GM18909 (cell line): ENCODE measurements around the gene KCTD10.
"Not testable (repeated sequence)": the region's sequence is repeated elsewhere in the genome, so short reads cannot be mapped to it uniquely, and the experiment has no call there.

Experiments used
- ATAC-seq: cut with Tn5 transposase; IDR thresholded peaks from one replicate; pipeline ENCODE4 v1.9.1; 2021; ENCODE audit warnings: mild to moderate bottlenecking; ENCODE audit not compliant: unreplicated experiment, poor library complexity

KCTD10 gene

GRCh38 chr12:109450980-109451379 is 26.1 kb downstream of the KCTD10 start:
- no peak for ATAC-seq

GRCh38 chr12:109449845-109450532 is 27.1 kb downstream of the KCTD10 start:
- no peak for ATAC-seq

- no peak for ATAC-seq
Observed at GRCh38 chr12:109448707-109449390, 28.3 kb downstream of the KCTD10 start.

GRCh38 chr12:109448272-109448671 is 28.8 kb downstream of the KCTD10 start:
- ATAC-seq: no peak

GRCh38 chr12:109447482-109447881 is 29.6 kb downstream of the KCTD10 start:
- ATAC-seq: no peak

- no peak for ATAC-seq
Observed at GRCh38 chr12:109446869-109447268, 30.2 kb downstream of the KCTD10 start.

- no peak for ATAC-seq
Observed at GRCh38 chr12:109445191-109445609, 31.9 kb downstream of the KCTD10 start.

GRCh38 chr12:109444259-109444658 is 32.8 kb downstream of the KCTD10 start:
- no peak for ATAC-seq

GRCh38 chr12:109443794-109444193 is 33.3 kb downstream of the KCTD10 start:
- ATAC-seq: no peak

- ATAC-seq: no peak
Observed at GRCh38 chr12:109440851-109441490, 36.1 kb downstream of the KCTD10 start.

GRCh38 chr12:109439951-109440350 is 37.1 kb downstream of the KCTD10 start:
- not testable (repeated sequence) for ATAC-seq

GRCh38 chr12:109439181-109439580 is 37.9 kb downstream of the KCTD10 start:
- ATAC-seq: no peak

GRCh38 chr12:109436188-109436560 is 40.9 kb downstream of the KCTD10 start:
- ATAC-seq: no peak

GRCh38 chr12:109435428-109436187 is 41.5 kb downstream of the KCTD10 start:
- no peak for ATAC-seq

GRCh38 chr12:109434582-109434981 is 42.5 kb downstream of the KCTD10 start:
- ATAC-seq: no peak

- no peak for ATAC-seq
Observed at GRCh38 chr12:109433618-109434017, 43.5 kb downstream of the KCTD10 start.

- ATAC-seq: no peak
Observed at GRCh38 chr12:109432842-109433304, 44.2 kb downstream of the KCTD10 start.

GRCh38 chr12:109432431-109432830 is 44.7 kb downstream of the KCTD10 start:
- no peak for ATAC-seq

GRCh38 chr12:109430244-109430643 is 46.9 kb downstream of the KCTD10 start:
- no peak for ATAC-seq

GRCh38 chr12:109428804-109429203 is 48.3 kb downstream of the KCTD10 start:
- not testable (repeated sequence) for ATAC-seq
